ENCODE results near the gene RPL31.

- TF ChIP-seq YY1 (IDR thresholded peaks at IDR 0.05; ENCODE audit: insufficient read depth, insufficient read length) (no peak), SUZ12 (IDR thresholded peaks at IDR 0.05; ENCODE audit: extremely low read depth, insufficient read depth, insufficient read length) (no peak)
Measured at GRCh38 chr2:100960688-100961087, 41.4 kb upstream of the RPL31 start.

Measured in NT2/D1 (cell line).